ENCODE results near the gene SRSF3.

DNA sequence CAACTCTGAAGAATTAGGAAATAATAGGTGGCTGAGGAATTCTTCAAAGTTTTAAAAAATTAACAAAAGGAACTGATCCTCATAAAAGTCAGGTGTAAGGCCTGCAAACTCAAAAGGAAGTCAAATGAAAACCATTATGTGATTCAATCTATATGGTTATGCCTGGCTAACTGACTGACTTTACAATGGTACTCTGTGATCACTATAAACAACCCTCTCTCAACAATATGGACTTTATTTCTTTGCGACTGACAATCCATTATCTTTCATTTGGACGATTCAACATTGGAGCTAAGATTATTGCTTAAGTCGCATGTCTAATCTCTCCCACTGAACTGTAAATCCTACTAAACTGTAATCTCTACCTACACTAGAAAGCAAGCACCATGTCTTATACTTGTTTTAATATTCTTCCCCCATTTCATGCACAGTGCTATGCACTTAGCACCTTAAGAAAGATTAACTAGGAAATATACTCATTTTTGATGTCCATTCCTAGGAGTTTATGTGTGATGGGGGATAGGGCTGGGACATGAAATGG, 48.3 kb upstream of the SRSF3 start:
- TF ChIP-seq, protein P1, sequence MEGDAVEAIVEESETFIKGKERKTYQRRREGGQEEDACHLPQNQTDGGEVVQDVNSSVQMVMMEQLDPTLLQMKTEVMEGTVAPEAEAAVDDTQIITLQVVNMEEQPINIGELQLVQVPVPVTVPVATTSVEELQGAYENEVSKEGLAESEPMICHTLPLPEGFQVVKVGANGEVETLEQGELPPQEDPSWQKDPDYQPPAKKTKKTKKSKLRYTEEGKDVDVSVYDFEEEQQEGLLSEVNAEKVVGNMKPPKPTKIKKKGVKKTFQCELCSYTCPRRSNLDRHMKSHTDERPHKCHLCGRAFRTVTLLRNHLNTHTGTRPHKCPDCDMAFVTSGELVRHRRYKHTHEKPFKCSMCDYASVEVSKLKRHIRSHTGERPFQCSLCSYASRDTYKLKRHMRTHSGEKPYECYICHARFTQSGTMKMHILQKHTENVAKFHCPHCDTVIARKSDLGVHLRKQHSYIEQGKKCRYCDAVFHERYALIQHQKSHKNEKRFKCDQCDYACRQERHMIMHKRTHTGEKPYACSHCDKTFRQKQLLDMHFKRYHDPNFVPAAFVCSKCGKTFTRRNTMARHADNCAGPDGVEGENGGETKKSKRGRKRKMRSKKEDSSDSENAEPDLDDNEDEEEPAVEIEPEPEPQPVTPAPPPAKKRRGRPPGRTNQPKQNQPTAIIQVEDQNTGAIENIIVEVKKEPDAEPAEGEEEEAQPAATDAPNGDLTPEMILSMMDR (IDR thresholded peaks at IDR 0.05), result no peak
- TF ChIP-seq EZH2 (IDR thresholded peaks at IDR 0.05; ENCODE audit: borderline replicate concordance, insufficient read depth, low read depth, low read length, poor library complexity, severe bottlenecking), result no peak

Measured in B cell (primary cell).